ENCODE measurements around the gene PRDM11.

The PRDM11 gene

GRCh38 chr11:45264839-45265515, 118.5 kb downstream of the PRDM11 start:
- Histone ChIP-seq H3K4me1 (peaks cover 0 to 7% (median 0%) of the 10 kb centered on the region in 4 donors), H3K27me3 (peaks cover 0 to 30% of the 10 kb centered on the region in 2 donors), H3K36me3 (no peaks in the 10 kb centered on the region), H3K4me3 (no peak overlapping the region), H3K27ac (no peak overlapping the region), H3K9me3 (no peaks in the 10 kb centered on the region)
- TF ChIP-seq CTCF (IDR thresholded peaks at IDR 0.05), result no peak
- DNase-seq, result no peak
- intact Hi-C loops (cut with DNase I; ENCODE audit: low total_unique reads), result no loop called here

GRCh38 chr11:45265969-45266675, 119.7 kb downstream of the PRDM11 start:
- Histone ChIP-seq H3K27me3 (peaks cover 0 to 26% of the 10 kb centered on the region in 2 donors), H3K36me3 (no peaks in the 10 kb centered on the region), H3K27ac (no peak overlapping the region), H3K9me3 (no peaks in the 10 kb centered on the region), H3K4me1 (peaks cover 0 to 7% (median 0%) of the 10 kb centered on the region in 4 donors), H3K4me3 (no peak overlapping the region)
- intact Hi-C loops (cut with DNase I; ENCODE audit: low total_unique reads), result no loop called here
- TF ChIP-seq CTCF (IDR thresholded peaks at IDR 0.05), result no peak
- no peak for DNase-seq

GRCh38 chr11:45266676-45267020, 120.2 kb downstream of the PRDM11 start:
- Histone ChIP-seq H3K4me1 (peaks cover 0 to 7% (median 0%) of the 10 kb centered on the region in 4 donors), H3K27me3 (peaks cover 0 to 29% of the 10 kb centered on the region in 2 donors), H3K4me3 (no peak overlapping the region), H3K9me3 (no peaks in the 10 kb centered on the region), H3K27ac (no peak overlapping the region), H3K36me3 (no peaks in the 10 kb centered on the region)
- intact Hi-C loops (cut with DNase I; ENCODE audit: low total_unique reads), result no loop called here
- no peak for DNase-seq
- no peak for TF ChIP-seq CTCF (IDR thresholded peaks at IDR 0.05)

GRCh38 chr11:45267052-45267451, 120.6 kb downstream of the PRDM11 start:
- no peak for DNase-seq
- TF ChIP-seq CTCF (IDR thresholded peaks at IDR 0.05), result no peak
- Histone ChIP-seq H3K4me1 (peaks cover 0 to 7% (median 0%) of the 10 kb centered on the region in 4 donors), H3K4me3 (no peak overlapping the region), H3K27me3 (peaks cover 0 to 29% of the 10 kb centered on the region in 2 donors), H3K9me3 (no peaks in the 10 kb centered on the region), H3K36me3 (no peaks in the 10 kb centered on the region), H3K27ac (no peak overlapping the region)
- intact Hi-C loops (cut with DNase I; ENCODE audit: low total_unique reads), result no loop called here

- no peaks in the 10 kb centered on the region for H3K36me3 ChIP-seq
- TF ChIP-seq CTCF (IDR thresholded peaks at IDR 0.05), result no peak
- H3K27me3 ChIP-seq, result peaks cover 0 to 29% of the 10 kb centered on the region in 2 donors
- no peak overlapping the region for H3K27ac ChIP-seq
- no peak overlapping the region for H3K4me3 ChIP-seq
- DNase-seq, result no peak
- H3K4me1 ChIP-seq, result peaks cover 0 to 7% (median 0%) of the 10 kb centered on the region in 4 donors
- H3K9me3 ChIP-seq, result no peaks in the 10 kb centered on the region
- intact Hi-C loops (cut with DNase I; ENCODE audit: low total_unique reads), result no loop called here
Measured at GRCh38 chr11:45267652-45268299, 121.3 kb downstream of the PRDM11 start.
